Karpas-422 (cell line): ENCODE results near the gene TMEM240. TPM values are rescaled to one million over a fixed set of nuclear protein-coding genes. Genes with fewer than 3 reads are reported as not detected.

Experiments
- total RNA-seq: library from RNA; depleted of rRNA; stranded (reverse); fragments of >200 nt; shearing (Covaris generic); gene quantifications from 2 replicates; pipeline ENCODE4 v1.2.3, GENCODE V29; 2014; ENCODE audit warnings: low replicate concordance; rRNA removed

TMEM240 gene
- total RNA-seq, 1 experiment from 2014 or later = not detected

Other genes with a start within 250 kb of the TMEM240 start
- gene ACAP3, start 232.7 kb downstream of the TMEM240 start, total RNA-seq = 28.1 and 94.6 TPM in 2 replicates
- gene PUSL1, start 232.0 kb downstream of the TMEM240 start, total RNA-seq = 14.9 and 45.1 TPM in 2 replicates
- 69.8 and 168 TPM in 2 replicates for gene INTS11, start 216.0 kb downstream of the TMEM240 start, total RNA-seq
- 35.0 and 74.7 TPM in 2 replicates for gene CPTP, start 215.8 kb downstream of the TMEM240 start, total RNA-seq
- gene TAS1R3, start 209.3 kb downstream of the TMEM240 start, total RNA-seq = 49.2 and 82.6 TPM in 2 replicates
- gene DVL1, start 191.2 kb downstream of the TMEM240 start, total RNA-seq = 36.0 and 104 TPM in 2 replicates
- not detected in 2 replicates for gene MXRA8, start 182.1 kb downstream of the TMEM240 start, total RNA-seq
- 49.1 and 150 TPM in 2 replicates for gene AURKAIP1, start 165.4 kb downstream of the TMEM240 start, total RNA-seq
- 97.9 and 152 TPM in 2 replicates for gene CCNL2, start 141.3 kb downstream of the TMEM240 start, total RNA-seq
- 136 and 151 TPM in 2 replicates for gene MRPL20, start 133.3 kb downstream of the TMEM240 start, total RNA-seq
- gene ANKRD65, start 119.3 kb downstream of the TMEM240 start, total RNA-seq = not detected in 2 replicates
- not detected in 2 replicates for gene VWA1, start 104.9 kb downstream of the TMEM240 start, total RNA-seq
- 0.51 TPM in 1 of 2 replicates, not detected in the other for gene ATAD3C, start 90.9 kb downstream of the TMEM240 start, total RNA-seq
- gene ATAD3B, start 68.9 kb downstream of the TMEM240 start, total RNA-seq = 13.9 and 37.2 TPM in 2 replicates
- gene ATAD3A, start 28.5 kb downstream of the TMEM240 start, total RNA-seq = 12.5 and 52.1 TPM in 2 replicates
- 70.9 and 80.6 TPM in 2 replicates for gene SSU72, start 34.2 kb upstream of the TMEM240 start, total RNA-seq
- 0.14 TPM in 1 of 2 replicates, not detected in the other for gene FNDC10, start 59.5 kb upstream of the TMEM240 start, total RNA-seq
- 24.8 and 54.3 TPM in 2 replicates for gene MIB2, start 74.9 kb upstream of the TMEM240 start, total RNA-seq
- 1.3 and 2.7 TPM in 2 replicates for gene MMP23B, start 91.5 kb upstream of the TMEM240 start, total RNA-seq
- 11.4 and 16.1 TPM in 2 replicates for gene CDK11B, start 118.4 kb upstream of the TMEM240 start, total RNA-seq
- 24.9 and 32.9 TPM in 2 replicates for gene SLC35E2B, start 152.2 kb upstream of the TMEM240 start, total RNA-seq
- gene CDK11A, start 183.7 kb upstream of the TMEM240 start, total RNA-seq = 26.2 and 39.6 TPM in 2 replicates
- 44.3 and 80.3 TPM in 2 replicates for gene NADK, start 237.8 kb upstream of the TMEM240 start, total RNA-seq